Kidney epithelial cell (primary cell): Measurements from ENCODE around the gene PAX7. TPM values are rescaled to one million over a fixed set of nuclear protein-coding genes. Genes with fewer than 3 reads are reported as not detected.

Experiments used
- DNase-seq: peaks from one replicate; pipeline ENCODE4 v3.0.0-alpha.2; 2010; ENCODE audit warnings: low read depth
- H3K27me3 ChIP-seq: 2 replicates; pipeline ENCODE4 v1.6.0; 2011; ENCODE audit warnings: low read length; ENCODE audit not compliant: control insufficient read depth, insufficient read depth
- H3K36me3 ChIP-seq: 2 replicates; pipeline ENCODE4 v1.5.1; 2011; ENCODE audit warnings: low read length; ENCODE audit not compliant: control insufficient read depth, insufficient read depth
- H3K4me3 ChIP-seq: 2 replicates; pipeline ENCODE4 v1.5.1; 2011; ENCODE audit warnings: low read depth, mild to moderate bottlenecking, control low read depth, low read length
- CTCF ChIP-seq: IDR thresholded peaks from 2 replicates; pipeline ENCODE4 v1.5.1; 2011; ENCODE audit warnings: mild to moderate bottlenecking, moderate library complexity, low read length, control low read depth, inconsistent platforms; ENCODE audit not compliant: insufficient read depth, poor library complexity, severe bottlenecking
- total RNA-seq: library from RNA; depleted of rRNA; stranded (reverse); fragments of >200 nt; gene quantifications from 2 replicates; pipeline ENCODE4 v1.2.3, GENCODE V29; 2015

Gene PAX7
- total RNA-seq, 1 donor from 2014 or later: not detected

DNA sequence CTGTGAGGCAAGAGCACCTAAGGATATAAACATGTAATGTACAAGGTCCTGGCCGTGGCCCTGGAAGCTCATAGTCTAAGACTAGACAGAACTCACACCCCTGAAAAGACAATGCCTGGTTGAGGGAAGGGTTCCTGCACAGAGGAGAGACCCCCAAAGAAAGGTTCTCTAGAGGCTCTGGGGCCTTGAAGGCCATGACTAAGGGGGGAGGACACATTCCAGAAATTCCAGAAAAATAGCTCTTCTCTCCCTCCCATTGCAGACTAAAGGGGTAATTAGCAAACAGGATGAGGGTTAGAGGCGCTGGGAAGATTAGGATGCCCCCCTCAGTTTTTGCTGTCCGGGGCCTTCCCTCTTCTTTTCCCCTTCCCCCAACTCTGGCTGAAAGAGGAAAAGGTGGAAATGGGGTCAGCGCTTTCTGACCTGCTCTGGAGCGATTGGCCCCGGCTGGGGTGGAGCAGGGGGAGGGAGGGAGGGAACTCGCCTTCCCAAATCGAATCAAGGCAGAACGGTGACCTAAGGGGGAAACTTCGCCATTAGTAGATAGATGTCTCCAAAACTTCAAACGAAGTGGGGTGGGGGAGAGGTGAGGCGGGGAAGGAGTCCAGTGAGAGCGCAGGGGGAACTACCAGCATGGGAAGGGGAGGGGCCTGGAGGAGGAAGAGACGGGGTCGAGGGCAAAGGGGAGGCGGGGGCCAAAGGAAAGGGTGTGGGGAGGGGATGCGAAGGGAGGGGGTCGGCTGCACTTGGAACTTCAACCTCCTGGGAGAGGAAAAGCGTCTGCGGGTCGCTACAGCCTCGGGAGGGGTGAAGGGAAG is 11.8 kb downstream of the PAX7 start:
- no peak for DNase-seq
- Histone ChIP-seq H3K27me3 (peaks cover 94% of the 10 kb centered on the region), H3K36me3 (no peaks in the 10 kb centered on the region), H3K4me3 (no peak overlapping the region)
- no peak for TF ChIP-seq CTCF

GRCh38 chr1:18643154-18644012 is 12.7 kb downstream of the PAX7 start:
- no peak for DNase-seq
- H3K36me3 ChIP-seq: no peaks in the 10 kb centered on the region
- peaks cover 93% of the 10 kb centered on the region for H3K27me3 ChIP-seq
- no peak for TF ChIP-seq CTCF
- H3K4me3 ChIP-seq: no peak overlapping the region

DNA sequence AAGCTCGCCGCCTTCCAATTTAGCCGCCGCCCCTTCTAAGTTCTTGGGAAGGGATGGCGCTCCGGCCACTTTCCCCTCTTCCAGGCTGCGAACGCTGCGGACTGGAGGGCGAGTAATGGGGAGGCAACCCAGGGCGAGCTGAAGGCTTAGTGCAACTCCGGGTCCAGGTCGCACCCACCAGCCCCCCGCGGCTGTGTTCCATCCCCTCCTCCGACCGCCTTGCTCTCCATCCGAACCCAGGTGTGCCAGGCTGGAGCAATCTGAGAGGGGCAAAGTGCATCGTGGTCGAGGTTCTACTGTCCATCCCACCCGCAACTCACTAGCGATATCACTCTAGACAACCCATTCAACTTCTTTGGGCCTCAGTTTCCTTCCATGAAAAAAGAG is 13.4 kb downstream of the PAX7 start:
- no peak for DNase-seq
- TF ChIP-seq CTCF: no peak
- H3K36me3 ChIP-seq: no peaks in the 10 kb centered on the region
- H3K4me3 ChIP-seq: no peak overlapping the region
- peaks cover 91% of the 10 kb centered on the region for H3K27me3 ChIP-seq

DNA sequence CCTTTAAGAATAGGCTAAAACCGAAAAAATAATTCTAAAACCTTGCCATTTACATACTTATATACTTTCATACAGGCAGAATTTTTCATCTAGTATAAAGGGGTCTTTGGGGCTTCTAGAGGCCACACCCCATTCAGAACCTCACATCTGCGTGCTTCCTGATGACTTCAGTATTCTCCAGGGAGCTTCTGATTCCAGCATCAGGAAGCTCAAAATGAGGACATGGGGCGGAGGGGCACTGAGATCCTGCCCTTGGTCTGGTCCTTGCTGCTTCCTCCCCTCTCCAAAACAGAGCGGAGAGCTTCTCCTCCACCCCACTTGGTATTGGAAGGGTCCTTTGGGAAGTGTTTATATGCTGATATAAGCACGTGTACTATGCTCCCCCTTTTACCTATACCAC is 13.8 kb downstream of the PAX7 start:
- Histone ChIP-seq H3K4me3 (no peak overlapping the region), H3K27me3 (peaks cover 90% of the 10 kb centered on the region), H3K36me3 (no peaks in the 10 kb centered on the region)
- DNase-seq: no peak
- no peak for TF ChIP-seq CTCF

DNA sequence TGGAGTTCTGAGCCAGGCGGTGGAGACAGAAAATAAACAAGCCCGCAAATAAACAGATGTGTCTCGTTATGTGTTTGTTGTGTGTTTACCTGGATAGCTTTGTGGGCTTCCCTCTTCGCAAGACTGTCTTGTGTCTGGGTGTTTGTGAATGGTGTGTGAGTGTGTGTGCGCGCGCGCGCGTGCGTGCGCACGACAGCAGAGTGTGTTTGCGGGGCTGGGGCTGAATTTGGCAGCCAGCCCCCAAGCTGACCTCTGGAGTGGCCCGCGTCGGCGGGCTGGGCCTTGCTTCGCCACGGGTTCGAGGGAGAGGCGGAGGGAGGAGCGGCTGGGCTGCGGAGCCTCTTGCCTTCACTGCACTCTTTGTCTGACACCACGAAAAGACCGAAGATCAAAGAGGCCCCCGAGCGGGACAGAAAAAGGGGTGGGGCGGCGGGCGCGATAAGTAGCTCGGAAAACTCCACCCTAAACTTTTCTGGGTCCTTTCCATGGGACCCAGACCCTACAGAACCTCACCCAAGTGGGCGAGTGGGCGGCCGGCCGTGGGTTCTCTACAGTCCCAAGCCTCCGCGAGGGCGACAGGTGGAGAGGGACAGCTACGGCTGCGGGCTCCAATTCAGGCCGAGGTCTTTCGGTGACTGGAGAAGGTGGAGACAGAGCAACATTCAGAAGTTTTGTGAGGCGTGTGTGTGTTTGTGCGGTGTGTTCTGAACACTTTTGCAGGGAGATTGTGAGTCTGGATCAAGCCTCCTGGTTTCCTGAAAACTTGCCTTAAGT is 14.5 kb downstream of the PAX7 start:
- no peak for TF ChIP-seq CTCF
- Histone ChIP-seq H3K36me3 (no peaks in the 10 kb centered on the region), H3K27me3 (peaks cover 88% of the 10 kb centered on the region), H3K4me3 (no peak overlapping the region)
- no peak for DNase-seq
